Duodenal mucosa (tissue), 2 donors: ENCODE results near the gene THSD1.

Experiments
- H3K27ac ChIP-seq: one replicate; pipeline ENCODE4 v1.7.0; 2013; ENCODE audit warnings: low read depth, low read length
- H3K27me3 ChIP-seq, 2 donors: one replicate each; pipeline ENCODE4 v1.7.0; 2013; ENCODE audit warnings: low read length in 2 of 2, control low read depth in 1 of 2; ENCODE audit not compliant: insufficient read depth in 2 of 2, control insufficient read depth in 1 of 2
- H3K36me3 ChIP-seq, 2 donors: one replicate each; pipeline ENCODE4 v1.7.0; 2013; ENCODE audit warnings: low read length in 2 of 2, control low read depth in 1 of 2; ENCODE audit not compliant: insufficient read depth in 2 of 2, control insufficient read depth in 1 of 2
- H3K4me1 ChIP-seq, 2 donors: one replicate each; pipeline ENCODE4 v1.7.0; 2013; ENCODE audit warnings: low read length in 2 of 2, control low read depth in 1 of 2; ENCODE audit not compliant: insufficient read depth in 2 of 2, control insufficient read depth in 1 of 2
- H3K4me3 ChIP-seq, 2 donors: one replicate each; pipeline ENCODE4 v1.7.0; 2013; ENCODE audit warnings: low read length in 2 of 2, low read depth in 1 of 2
- H3K9ac ChIP-seq, 2 donors: one replicate each; pipeline ENCODE4 v1.7.0; 2013; ENCODE audit warnings: low read length in 2 of 2, low read depth in 1 of 2
- H3K9me3 ChIP-seq, 2 donors: one replicate each; pipeline ENCODE4 v1.7.0; 2013; ENCODE audit warnings: low read length in 2 of 2, control low read depth in 1 of 2; ENCODE audit not compliant: control insufficient read depth in 1 of 2

The THSD1 gene, protein sequence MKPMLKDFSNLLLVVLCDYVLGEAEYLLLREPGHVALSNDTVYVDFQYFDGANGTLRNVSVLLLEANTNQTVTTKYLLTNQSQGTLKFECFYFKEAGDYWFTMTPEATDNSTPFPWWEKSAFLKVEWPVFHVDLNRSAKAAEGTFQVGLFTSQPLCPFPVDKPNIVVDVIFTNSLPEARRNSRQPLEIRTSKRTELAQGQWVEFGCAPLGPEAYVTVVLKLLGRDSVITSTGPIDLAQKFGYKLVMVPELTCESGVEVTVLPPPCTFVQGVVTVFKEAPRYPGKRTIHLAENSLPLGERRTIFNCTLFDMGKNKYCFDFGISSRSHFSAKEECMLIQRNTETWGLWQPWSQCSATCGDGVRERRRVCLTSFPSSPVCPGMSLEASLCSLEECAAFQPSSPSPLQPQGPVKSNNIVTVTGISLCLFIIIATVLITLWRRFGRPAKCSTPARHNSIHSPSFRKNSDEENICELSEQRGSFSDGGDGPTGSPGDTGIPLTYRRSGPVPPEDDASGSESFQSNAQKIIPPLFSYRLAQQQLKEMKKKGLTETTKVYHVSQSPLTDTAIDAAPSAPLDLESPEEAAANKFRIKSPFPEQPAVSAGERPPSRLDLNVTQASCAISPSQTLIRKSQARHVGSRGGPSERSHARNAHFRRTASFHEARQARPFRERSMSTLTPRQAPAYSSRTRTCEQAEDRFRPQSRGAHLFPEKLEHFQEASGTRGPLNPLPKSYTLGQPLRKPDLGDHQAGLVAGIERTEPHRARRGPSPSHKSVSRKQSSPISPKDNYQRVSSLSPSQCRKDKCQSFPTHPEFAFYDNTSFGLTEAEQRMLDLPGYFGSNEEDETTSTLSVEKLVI

DNA sequence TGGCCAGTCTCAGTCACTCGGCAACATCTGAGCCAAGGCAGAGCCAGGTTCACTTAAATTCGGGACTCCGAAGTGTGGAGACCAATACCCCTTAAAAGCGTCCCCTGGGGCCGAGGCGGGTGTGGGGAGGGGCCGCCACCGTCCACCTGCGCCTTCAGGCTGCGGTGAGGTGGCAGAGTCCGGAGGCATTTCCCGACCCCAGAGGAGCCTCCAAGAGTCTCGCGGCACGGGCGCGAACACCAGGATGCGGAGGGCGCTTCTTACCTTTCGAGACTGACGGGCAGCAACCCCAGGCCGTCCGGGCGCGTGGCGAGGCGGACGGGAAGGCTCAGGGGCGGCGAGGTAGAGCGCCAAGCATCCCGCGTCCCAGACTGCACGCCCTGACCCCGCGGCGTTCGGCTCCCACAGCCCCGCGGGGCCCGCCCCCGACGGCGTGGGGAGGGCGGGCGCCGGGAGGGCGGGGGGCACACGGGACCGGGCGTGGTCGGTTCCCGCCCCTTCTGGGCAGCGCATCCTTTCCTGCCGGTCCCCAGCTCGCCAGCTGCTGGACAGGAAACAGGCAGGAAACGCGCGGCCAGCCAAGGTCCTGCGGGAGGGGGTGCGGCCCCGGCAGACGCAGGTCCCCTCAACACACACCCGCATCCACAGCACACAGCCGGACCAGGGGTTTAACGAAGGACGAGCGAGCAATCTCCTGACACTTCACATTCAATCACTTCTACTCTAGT lies at the start of gene THSD1:
Gene THSD1 (minus strand): TSS at position 406 of the 728 bp plus-strand sequence. CDS start 3,572 bp downstream, outside the sequence.
- H3K36me3 ChIP-seq: peaks cover 0 to 3% of the 10 kb centered on the region in 2 donors
- H3K4me1 ChIP-seq: peaks cover 0 to 6% of the 10 kb centered on the region in 2 donors
- peak within 1 kb of the TSS; percentile 63 for H3K4me3 ChIP-seq
- peaks cover 10% of the 10 kb centered on the region in 2 donors for H3K27me3 ChIP-seq
- peak within 1 kb of the TSS in 1 of 2 donors; percentile 11 for H3K9ac ChIP-seq
- no peak within 1 kb of the TSS for H3K27ac ChIP-seq
- H3K9me3 ChIP-seq: no peaks in the 10 kb centered on the region

DNA sequence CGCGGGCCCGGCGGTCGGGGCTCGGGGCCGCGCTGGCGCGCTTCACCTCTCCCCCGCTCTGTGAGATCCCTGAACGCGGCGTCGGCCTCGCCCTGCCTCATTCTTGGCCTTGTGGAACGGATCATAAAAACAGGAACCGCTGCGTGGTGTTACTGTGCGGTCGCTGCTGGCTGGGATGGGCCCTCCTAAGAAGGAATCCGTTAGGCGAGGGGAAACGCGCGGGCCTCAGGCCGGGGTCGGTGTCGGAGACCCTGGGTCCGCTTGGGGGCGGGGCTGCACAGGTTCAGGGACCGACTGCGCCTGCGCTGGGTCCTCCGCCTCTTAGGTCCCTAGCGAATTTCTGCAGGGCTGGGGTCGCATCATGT lies 49.7 kb upstream of the THSD1 start:
- no peaks in the 10 kb centered on the region for H3K27me3 ChIP-seq
- H3K9me3 ChIP-seq: no peaks in the 10 kb centered on the region
- peaks cover 12 to 27% of the 10 kb centered on the region in 2 donors for H3K4me1 ChIP-seq
- peak overlapping the region; percentile 86 to 87 for H3K4me3 ChIP-seq
- H3K27ac ChIP-seq: peak overlapping the region; percentile 88
- H3K9ac ChIP-seq: peak overlapping the region; percentile 74 to 84
- H3K36me3 ChIP-seq: peaks cover 0 to 5% of the 10 kb centered on the region in 2 donors

DNA sequence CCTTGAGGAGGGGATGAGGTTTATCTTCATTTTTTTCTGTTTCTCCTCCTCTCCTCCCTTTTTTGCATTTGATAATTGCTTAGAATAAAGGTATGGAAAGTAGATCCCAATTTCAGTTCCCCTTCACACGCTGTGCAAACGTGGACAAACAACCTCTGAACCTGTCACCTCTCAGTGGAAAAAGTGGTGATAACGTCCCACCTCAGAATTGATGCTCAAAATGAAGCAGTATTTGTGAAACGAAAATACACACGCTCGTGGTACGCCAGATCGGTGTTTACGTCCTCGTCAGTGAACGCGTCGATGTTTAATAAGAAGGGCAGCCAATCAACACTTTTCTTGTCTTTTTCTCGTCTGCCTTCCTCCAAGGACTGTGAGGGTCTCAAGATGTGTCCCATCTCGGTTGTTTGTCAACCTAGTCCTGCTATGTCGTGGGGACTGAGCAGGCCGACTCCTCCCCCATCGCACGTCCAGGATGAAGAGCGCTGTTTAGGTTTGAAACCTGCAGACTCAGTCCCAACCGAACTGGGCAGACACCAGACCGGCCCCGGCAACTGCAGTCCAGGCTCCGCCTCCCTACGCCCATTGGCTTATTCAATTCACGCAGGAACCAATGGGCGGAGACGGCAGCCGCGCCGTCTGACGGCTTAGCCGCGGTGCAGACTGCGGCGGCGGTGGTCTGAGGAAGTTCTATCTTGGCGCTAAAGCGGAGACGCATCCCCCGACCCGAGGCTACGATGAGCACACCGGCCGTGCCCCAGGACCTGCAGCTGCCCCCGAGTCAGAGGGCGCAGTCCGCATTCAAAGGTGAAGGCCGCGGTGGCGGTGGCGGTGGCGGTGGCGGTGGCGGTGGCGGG lies 49.1 kb upstream of the THSD1 start, which contains the start of gene CKAP2:
Gene CKAP2 (plus strand): TSS at position 659 of the 857 bp plus-strand sequence. CDS start 79 bp downstream, at position 738.
- peak within 1 kb of the TSS; percentile 86 to 87 for H3K4me3 ChIP-seq
- H3K9me3 ChIP-seq: no peaks in the 10 kb centered on the region
- H3K27me3 ChIP-seq: no peaks in the 10 kb centered on the region
- H3K27ac ChIP-seq: peak within 1 kb of the TSS; percentile 88
- H3K36me3 ChIP-seq: peaks cover 0 to 4% of the 10 kb centered on the region in 2 donors
- peak within 1 kb of the TSS; percentile 74 to 84 for H3K9ac ChIP-seq
- H3K4me1 ChIP-seq: peaks cover 12 to 28% of the 10 kb centered on the region in 2 donors

DNA sequence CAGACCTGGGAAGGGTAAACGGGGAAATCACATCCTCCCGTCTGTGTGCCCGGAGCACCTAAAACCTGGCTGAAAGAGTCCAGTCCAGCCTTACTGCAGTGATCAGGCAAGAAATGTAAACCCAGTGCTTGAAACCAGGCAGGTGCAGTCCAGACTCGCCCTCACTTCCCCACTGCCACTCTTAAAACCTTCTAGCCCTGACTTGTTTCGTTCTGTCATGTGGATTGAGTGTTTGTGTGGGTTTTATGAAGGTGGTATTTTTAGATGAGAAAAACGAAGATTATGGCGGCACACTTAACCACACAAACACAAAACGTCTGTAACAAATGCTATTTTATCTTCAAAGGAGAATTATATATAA lies 48.5 kb upstream of the THSD1 start:
- no peaks in the 10 kb centered on the region for H3K9me3 ChIP-seq
- H3K9ac ChIP-seq: peak overlapping the region; percentile 74 to 84
- H3K27me3 ChIP-seq: no peaks in the 10 kb centered on the region
- H3K36me3 ChIP-seq: no peaks in the 10 kb centered on the region
- H3K4me1 ChIP-seq: peaks cover 12 to 28% of the 10 kb centered on the region in 2 donors
- peak overlapping the region; percentile 86 to 87 for H3K4me3 ChIP-seq
- peak overlapping the region; percentile 88 for H3K27ac ChIP-seq

DNA sequence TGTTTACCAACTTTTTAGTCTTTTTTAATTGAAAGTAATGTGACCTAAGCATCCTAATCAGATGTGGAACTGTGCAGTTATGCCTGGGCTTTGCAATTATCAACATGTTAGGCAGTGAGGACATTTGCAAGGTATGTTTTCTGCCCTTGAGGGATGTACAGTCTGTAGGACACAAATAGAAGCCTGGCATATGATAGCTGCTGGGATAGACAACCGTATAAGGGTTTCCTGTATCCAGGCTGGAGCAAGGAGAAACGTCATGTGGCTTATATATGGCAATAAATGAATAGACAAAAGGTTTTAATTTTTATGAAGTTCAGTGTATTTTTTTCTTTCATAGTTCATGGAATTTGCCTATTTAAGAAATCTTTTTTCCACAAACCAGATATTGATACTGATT lies 46.5 kb upstream of the THSD1 start:
- no peak overlapping the region for H3K4me3 ChIP-seq
- peaks cover 0 to 3% of the 10 kb centered on the region in 2 donors for H3K36me3 ChIP-seq
- no peak overlapping the region for H3K27ac ChIP-seq
- no peak overlapping the region for H3K9ac ChIP-seq
- H3K9me3 ChIP-seq: no peaks in the 10 kb centered on the region
- H3K4me1 ChIP-seq: peaks cover 26 to 44% of the 10 kb centered on the region in 2 donors
- no peaks in the 10 kb centered on the region for H3K27me3 ChIP-seq

DNA sequence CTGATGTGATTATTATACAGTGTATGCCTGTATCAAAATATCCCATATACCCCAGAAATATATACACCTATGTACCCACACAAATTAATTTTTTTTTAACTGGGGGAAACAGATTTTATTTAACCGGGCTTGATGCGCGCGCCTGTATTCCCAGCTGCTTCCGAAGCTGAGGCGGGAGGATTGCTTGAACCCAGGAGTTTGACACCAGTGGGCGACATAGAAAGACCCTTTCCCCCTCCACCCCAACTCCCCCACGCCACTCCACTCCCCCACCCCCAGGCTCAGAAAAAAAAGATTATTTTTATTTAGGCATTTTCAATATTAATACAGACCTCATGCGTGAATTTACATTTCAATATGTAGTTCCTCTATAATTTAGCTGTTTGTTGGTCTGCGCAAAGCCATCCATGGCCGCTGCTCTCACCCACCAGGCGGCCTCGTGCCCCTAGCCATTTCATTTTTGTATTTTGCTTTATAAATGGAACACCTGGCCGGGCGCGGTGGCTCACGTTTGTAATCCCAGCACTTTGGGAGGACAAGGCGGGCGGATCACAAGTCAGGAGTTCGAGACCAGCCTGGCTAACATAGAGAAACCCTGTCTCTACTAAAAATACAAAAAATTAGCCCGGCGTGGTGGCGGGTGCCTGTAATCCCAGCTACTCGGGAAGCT lies 45.3 kb upstream of the THSD1 start:
- Histone ChIP-seq H3K27ac (no peak overlapping the region), H3K36me3 (peaks cover 0 to 5% of the 10 kb centered on the region in 2 donors), H3K9me3 (no peaks in the 10 kb centered on the region), H3K4me1 (peaks cover 21 to 37% of the 10 kb centered on the region in 2 donors), H3K27me3 (no peaks in the 10 kb centered on the region), H3K4me3 (no peak overlapping the region), H3K9ac (peak overlapping the region in 1 of 2 donors; percentile 31)

DNA sequence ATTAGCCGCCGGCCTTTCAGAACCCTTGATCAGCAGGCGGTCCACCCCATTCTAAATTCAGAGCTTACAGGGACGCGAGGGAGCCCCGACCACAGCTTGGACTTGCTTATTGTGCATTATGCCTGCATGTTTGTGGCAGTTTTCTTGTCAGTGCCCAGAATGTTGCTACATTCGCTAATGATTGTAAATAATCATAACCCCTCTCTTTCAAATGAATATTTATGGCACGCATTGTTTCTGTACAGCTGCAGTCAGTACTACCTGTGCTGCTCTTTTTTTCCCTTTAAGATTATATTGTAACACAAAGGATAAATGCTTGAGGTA lies 44.8 kb upstream of the THSD1 start:
- H3K4me3 ChIP-seq: peak overlapping the region in 1 of 2 donors; percentile 58
- peak overlapping the region; percentile 31 to 94 for H3K9ac ChIP-seq
- no peaks in the 10 kb centered on the region for H3K27me3 ChIP-seq
- peaks cover 0 to 5% of the 10 kb centered on the region in 2 donors for H3K36me3 ChIP-seq
- H3K27ac ChIP-seq: no peak overlapping the region
- H3K4me1 ChIP-seq: peaks cover 17 to 34% of the 10 kb centered on the region in 2 donors
- no peaks in the 10 kb centered on the region for H3K9me3 ChIP-seq

DNA sequence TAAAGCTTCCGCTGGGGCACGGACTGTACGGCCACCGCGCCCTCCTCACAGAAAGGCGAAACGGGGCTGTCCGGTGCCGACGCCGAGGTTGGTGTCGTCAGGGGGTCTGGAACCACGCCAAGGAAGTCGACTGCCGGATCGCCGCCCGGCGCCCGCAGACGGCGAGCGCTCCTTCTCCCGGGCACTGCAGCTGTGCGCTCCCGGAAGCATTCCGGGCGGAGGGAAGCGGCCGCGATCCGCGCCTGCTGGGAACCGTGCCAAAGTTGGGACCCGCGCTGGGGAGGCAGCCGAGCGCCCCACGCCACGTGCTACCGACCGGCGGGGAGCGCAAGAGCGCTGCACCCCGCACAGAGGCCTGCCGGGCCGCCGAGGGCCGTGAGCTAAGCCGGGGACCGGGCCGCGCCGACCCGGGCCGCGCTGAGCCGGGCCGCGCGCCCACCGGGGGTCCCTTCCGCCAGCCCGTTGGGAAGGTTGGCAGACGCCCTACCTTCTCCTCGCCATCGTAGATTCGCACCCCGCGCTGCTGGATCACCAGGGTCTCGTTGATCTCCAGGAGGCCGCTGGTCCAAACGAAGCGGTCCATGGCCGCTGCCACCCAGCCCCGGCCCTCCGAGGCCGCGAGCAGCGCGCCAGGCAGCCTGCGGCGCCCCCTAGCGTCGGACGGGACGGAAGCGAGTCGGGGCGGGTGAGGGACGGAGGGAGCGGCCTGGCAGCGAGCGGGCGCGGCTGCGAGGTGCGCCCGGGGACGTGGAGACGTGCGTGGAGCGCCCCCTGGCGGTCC lies 44.2 kb upstream of the THSD1 start, which contains the start of gene VPS36:
Gene VPS36 (minus strand): TSS at position 623 of the 781 bp plus-strand sequence. CDS start 40 bp downstream, at position 583.
- H3K27me3 ChIP-seq: no peaks in the 10 kb centered on the region
- H3K27ac ChIP-seq: peak within 1 kb of the TSS; percentile 94
- peak within 1 kb of the TSS; percentile 85 to 98 for H3K4me3 ChIP-seq
- H3K9ac ChIP-seq: peak within 1 kb of the TSS; percentile 88 to 94
- peaks cover 17 to 34% of the 10 kb centered on the region in 2 donors for H3K4me1 ChIP-seq
- peaks cover 0 to 5% of the 10 kb centered on the region in 2 donors for H3K36me3 ChIP-seq
- no peaks in the 10 kb centered on the region for H3K9me3 ChIP-seq
